Retinal pigment epithelial cell (primary cell): ENCODE results near the gene HMGCS1.
"Not testable (repeated sequence)": the region's sequence is repeated elsewhere in the genome, so short reads cannot be mapped to it uniquely, and the experiment has no call there.

Experiments used
- DNase-seq: peaks from one replicate; pipeline ENCODE4 v3.0.0-alpha.2; 2010; ENCODE audit warnings: low read depth
- H3K4me3 ChIP-seq: 2 replicates; pipeline ENCODE4 v1.5.1; 2011; ENCODE audit warnings: mild to moderate bottlenecking, low read length, control low read depth, moderate library complexity
- TF ChIP-seq, protein P1 (sequence below): conservative IDR thresholded peaks from 2 replicates; pipeline ENCODE4 v1.5.1; 2011; ENCODE audit warnings: low read depth, low read length, control low read depth, inconsistent platforms

Gene HMGCS1

DNA sequence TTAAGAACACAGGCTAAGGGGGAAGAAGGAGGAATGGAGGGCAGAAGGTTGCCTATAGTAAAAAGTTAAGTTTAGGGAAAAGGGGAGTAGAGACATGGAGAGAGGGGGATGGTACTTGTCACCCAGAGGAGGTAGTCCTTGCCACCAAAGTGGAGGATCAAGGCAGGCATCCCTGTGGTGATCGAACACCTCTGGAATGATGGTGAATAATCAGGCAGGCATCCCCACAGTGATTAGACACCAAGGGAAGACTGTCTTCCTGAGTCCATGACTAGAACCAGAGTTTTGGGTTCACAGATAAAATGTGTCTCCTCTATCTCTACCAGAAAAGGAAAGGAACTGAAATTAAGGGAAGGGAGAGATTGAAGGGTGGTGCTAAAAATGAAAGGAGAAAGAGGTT, 19.2 kb upstream of the HMGCS1 start:
- TF ChIP-seq, protein P1, sequence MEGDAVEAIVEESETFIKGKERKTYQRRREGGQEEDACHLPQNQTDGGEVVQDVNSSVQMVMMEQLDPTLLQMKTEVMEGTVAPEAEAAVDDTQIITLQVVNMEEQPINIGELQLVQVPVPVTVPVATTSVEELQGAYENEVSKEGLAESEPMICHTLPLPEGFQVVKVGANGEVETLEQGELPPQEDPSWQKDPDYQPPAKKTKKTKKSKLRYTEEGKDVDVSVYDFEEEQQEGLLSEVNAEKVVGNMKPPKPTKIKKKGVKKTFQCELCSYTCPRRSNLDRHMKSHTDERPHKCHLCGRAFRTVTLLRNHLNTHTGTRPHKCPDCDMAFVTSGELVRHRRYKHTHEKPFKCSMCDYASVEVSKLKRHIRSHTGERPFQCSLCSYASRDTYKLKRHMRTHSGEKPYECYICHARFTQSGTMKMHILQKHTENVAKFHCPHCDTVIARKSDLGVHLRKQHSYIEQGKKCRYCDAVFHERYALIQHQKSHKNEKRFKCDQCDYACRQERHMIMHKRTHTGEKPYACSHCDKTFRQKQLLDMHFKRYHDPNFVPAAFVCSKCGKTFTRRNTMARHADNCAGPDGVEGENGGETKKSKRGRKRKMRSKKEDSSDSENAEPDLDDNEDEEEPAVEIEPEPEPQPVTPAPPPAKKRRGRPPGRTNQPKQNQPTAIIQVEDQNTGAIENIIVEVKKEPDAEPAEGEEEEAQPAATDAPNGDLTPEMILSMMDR: no peak
- H3K4me3 ChIP-seq: no peak overlapping the region
- DNase-seq: no peak

DNA sequence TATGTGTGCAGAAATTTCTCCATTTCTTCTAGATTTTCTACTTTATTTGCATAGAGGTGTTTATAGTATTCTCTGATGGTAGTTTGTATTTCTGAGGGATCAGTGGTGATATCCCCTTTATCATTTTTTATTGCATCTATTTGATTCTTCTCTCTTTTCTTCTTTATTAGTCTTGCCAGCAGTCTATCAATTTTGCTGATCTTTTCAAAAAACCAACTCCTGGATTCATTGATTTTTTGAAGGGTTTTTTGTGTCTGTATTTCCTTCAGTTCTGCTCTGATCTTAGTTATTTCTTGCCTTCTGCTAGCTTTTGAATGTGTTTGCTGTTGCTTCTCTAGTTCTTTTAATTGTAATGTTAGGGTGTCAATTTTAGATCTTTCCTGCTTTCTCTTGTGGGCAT, 12.4 kb upstream of the HMGCS1 start:
- not testable (repeated sequence) for H3K4me3 ChIP-seq, DNase-seq

DNA sequence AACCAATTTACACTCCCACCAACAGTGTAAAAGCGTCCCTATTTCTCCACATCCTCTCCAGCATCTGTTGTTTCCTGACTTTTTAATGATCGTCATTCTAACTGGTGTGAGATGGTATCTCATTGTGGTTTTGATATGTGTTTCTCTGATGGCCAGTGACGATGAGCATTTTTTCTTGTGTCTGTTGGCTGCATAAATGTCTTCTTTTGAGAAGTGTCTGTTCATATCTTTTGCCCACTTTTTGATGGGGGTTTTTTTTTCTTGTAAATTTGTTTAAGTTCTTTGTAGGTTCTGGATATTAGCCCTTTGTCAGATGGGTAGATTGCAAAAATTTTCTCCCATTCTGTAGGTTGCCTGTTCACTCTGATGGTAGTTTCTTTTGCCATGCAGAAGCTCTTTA, 10.3 kb upstream of the HMGCS1 start:
- not testable (repeated sequence) for DNase-seq, H3K4me3 ChIP-seq

DNA sequence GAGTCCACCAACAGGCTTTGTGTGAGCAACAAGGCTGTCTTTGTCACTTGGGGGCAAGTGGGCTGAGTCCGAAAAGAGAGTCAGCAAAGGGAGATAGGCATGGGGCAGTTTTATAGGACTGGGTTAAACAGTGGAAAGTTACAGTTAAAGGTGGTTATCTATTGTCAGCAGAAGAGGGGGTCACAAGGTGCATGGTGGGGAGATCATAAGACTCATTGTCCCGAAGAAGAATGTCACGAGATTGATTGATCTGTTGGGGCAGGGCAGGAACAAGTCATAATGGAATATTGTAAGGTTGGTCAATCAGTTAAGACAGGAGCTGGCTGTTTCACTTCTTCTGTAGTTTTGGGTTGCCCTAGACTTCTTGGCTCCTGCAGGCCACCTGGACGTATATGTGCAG, 7.6 kb upstream of the HMGCS1 start:
- no peak for DNase-seq
- no peak overlapping the region for H3K4me3 ChIP-seq
- TF ChIP-seq, protein P1: no peak

DNA sequence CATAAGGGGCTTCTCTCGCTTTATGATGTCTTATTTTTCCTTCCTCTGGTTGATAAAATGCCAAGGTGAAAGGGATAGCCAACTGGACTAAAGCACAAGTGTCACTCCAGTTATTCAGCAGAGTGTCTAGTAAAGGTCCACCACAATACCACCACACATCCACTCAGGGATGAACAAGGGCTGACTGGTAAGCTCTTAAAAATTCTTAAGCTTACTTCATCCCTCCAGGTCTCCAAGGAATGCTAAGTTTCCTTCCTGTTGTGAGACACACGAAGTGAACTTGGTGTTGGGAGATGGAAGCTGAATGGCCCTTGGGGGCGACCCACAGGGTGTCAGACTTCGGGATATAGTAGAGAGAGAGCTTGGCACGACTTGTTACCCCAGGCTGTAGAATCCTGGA, 3.2 kb upstream of the HMGCS1 start:
- TF ChIP-seq, protein P1: no peak
- DNase-seq: no peak
- H3K4me3 ChIP-seq: no peak overlapping the region

DNA sequence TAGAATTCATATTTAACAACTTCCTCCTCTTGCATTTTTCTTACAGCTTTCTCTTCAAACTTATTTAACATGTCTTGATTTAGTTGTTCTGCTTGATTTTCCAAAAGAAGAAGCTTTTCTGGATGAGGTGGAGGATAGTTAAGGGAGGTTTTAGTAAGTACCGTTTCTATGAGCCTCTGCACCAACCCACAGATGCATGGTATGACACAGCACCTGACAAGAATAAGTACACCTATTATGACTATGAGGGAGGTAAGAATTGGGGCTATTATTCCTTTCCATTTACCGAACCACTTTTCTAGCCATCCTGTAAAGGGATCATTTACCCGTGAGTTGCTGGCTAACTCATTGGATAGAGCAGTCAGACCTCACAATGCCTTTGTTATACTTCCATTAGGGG, 2.5 kb upstream of the HMGCS1 start:
- no peak for DNase-seq
- H3K4me3 ChIP-seq: no peak overlapping the region
- TF ChIP-seq, protein P1: no peak

DNA sequence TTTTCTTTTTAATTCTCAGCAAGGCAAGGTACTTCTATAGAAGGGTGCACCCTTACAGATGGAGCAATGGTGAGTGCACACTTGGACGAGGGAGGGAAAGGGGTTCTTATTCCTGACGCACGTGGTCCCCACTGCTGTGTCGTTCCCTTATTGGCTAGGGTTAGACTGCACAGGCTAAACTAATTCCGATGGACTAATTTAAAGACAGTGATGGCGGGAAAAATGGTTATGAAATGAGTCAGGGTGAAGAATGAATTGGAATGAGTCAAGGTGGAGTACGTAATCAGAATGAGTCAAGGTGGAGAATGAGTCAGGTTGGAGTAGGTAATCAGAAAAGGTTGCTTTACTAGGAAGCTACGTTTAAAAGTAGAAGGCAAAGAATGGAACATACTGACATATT, 2.1 kb upstream of the HMGCS1 start:
- TF ChIP-seq, protein P1: no peak
- no peak for DNase-seq
- H3K4me3 ChIP-seq: no peak overlapping the region

DNA sequence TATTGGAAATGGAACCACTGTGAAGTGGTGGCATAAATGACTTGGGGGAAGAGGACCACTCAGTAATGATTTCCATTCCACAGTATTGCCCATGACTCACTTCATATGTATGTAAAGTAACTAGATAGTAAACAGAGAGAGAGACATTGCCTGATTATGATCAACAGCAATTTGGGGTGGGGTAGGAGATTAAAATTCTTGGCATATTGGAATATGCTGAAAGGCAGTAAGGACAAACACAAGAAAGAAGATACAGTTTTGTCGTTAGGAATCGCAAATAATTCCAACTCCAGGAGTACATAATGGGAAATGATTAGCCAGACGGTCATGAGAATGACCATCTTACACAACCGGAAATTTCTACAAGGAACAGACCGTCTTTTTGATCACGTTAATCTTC, 1.5 kb upstream of the HMGCS1 start:
- no peak overlapping the region for H3K4me3 ChIP-seq
- TF ChIP-seq, protein P1: no peak
- DNase-seq: no peak
